Panc1 (cell line): Measurements from ENCODE around the gene ALK. TPM values are rescaled to one million over a fixed set of nuclear protein-coding genes. Genes with fewer than 3 reads are reported as not detected.
A peak's percentile ranks its signal among the peaks of the same experiment; 100 is the strongest.

Experiments
- ATAC-seq: fragments of 200-7000 bp; cut with Tn5 transposase; 2 replicates; pipeline ENCODE4 v1.9.1; 2020; ENCODE audit warnings: mild to moderate bottlenecking, moderate library complexity
- BruUV-seq: library from RNA; stranded (reverse); fragments of 400-500 nt; replicated peaks from 2 replicates; lab custom pipeline; 2021; lab: Mats Ljungman, UMichigan
- CTCF ChIA-PET: fragments of 300-600 bp; sonication (Branson Sonifier 250); formaldehyde crosslinking; loops from one replicate; lab custom pipeline; 2022; ENCODE audit warnings: antibody characterized with exemption; lab: Charles Lee
- POLR2A ChIA-PET: fragments of 300-600 bp; sonication (Branson Sonifier 250); formaldehyde crosslinking; loops from one replicate; lab custom pipeline; 2022; ENCODE audit warnings: antibody characterized with exemption; lab: Charles Lee
- DNase-seq: peaks from one replicate; pipeline ENCODE4 v3.0.0-alpha.2; 2010; ENCODE audit warnings: low read depth, low spot score
- H3K27ac ChIP-seq: 2 replicates; pipeline ENCODE4 v1.5.1; 2011; ENCODE audit warnings: mild to moderate bottlenecking, low read length, inconsistent platforms
- H3K27me3 ChIP-seq: fragments of 200-500 bp; sonication (Bioruptor generic); 2 replicates; pipeline ENCODE4 v1.6.0; 2014; ENCODE audit warnings: low read length, inconsistent platforms; ENCODE audit not compliant: control insufficient read depth, insufficient read depth
- H3K36me3 ChIP-seq: fragments of 200-500 bp; sonication (Bioruptor generic); 2 replicates; pipeline ENCODE4 v1.5.1; 2014; ENCODE audit warnings: inconsistent platforms, mild to moderate bottlenecking, low read length, moderate library complexity; ENCODE audit not compliant: control insufficient read depth, insufficient read depth
- H3K4me1 ChIP-seq: 2 replicates; pipeline ENCODE4 v1.5.1; 2011; ENCODE audit warnings: inconsistent platforms, mild to moderate bottlenecking, low read length, moderate library complexity; ENCODE audit not compliant: control insufficient read depth, insufficient read depth
- H3K4me3 ChIP-seq, 2 experiments: 2 replicates each; pipeline ENCODE4 v1.5.1; 2011 to 2012; ENCODE audit warnings: low read depth in 2 of 2, low read length in 2 of 2, mild to moderate bottlenecking in 2 of 2, inconsistent platforms in 1 of 2, moderate library complexity in 1 of 2
- H3K9me3 ChIP-seq: fragments of 200-500 bp; sonication (Bioruptor generic); 2 replicates; pipeline ENCODE4 v1.5.1; 2014; ENCODE audit warnings: low read depth, mild to moderate bottlenecking, inconsistent platforms, low read length, moderate library complexity; ENCODE audit not compliant: control insufficient read depth, insufficient read depth
- POLR2AphosphoS5 ChIP-seq: IDR thresholded peaks from 2 replicates; pipeline ENCODE4 v1.6.1; 2012; ENCODE audit warnings: mild to moderate bottlenecking, low read depth, low read length, moderate library complexity
- SIN3A ChIP-seq: IDR thresholded peaks from 2 replicates; pipeline ENCODE4 v1.6.1; 2012; ENCODE audit warnings: low read depth, mild to moderate bottlenecking, low read length, moderate library complexity, borderline replicate concordance; ENCODE audit not compliant: insufficient read depth
- TCF7L2 ChIP-seq: IDR thresholded peaks from 2 replicates; pipeline ENCODE4 v1.6.1; 2011; ENCODE audit warnings: mild to moderate bottlenecking, low read depth, low read length, inconsistent platforms
- in situ Hi-C: cut with HindIII; loops from 2 replicates; pipeline ENCODE4 v1.10.0; 2016; ENCODE audit warnings: low sequenced_read_pairs, low pct_unique_long_range_greater_than_20kb
- intact Hi-C: fragments of 100-400 bp; cut with micrococcal nuclease; formaldehyde crosslinking; loops from one replicate; pipeline ENCODE4 v1.10.0; 2022; ENCODE audit not compliant: unreplicated experiment
- total RNA-seq: library from RNA; stranded (reverse); gene quantifications from one replicate; pipeline ENCODE4 v1.2.1, GENCODE V29; 2021; ENCODE audit not compliant: unreplicated experiment
- TF ChIP-seq, protein P1 (sequence below), 2 experiments: IDR thresholded peaks; 2 replicates each; pipeline ENCODE4 v1.6.1; 2011 to 2012; ENCODE audit warnings: low read depth in 2 of 2, control low read depth in 1 of 2, low read length in 1 of 2, mild to moderate bottlenecking in 1 of 2, moderate library complexity in 1 of 2; ENCODE audit not compliant: insufficient read depth in 1 of 2
- TF ChIP-seq, protein P2 (sequence below): fragments of 450-650 bp; IDR thresholded peaks from 2 replicates; pipeline ENCODE4 v1.5.1; 2017; ENCODE audit warnings: mild to moderate bottlenecking

Gene ALK
- total RNA-seq, 1 experiment from 2014 or later, result not detected

DNA sequence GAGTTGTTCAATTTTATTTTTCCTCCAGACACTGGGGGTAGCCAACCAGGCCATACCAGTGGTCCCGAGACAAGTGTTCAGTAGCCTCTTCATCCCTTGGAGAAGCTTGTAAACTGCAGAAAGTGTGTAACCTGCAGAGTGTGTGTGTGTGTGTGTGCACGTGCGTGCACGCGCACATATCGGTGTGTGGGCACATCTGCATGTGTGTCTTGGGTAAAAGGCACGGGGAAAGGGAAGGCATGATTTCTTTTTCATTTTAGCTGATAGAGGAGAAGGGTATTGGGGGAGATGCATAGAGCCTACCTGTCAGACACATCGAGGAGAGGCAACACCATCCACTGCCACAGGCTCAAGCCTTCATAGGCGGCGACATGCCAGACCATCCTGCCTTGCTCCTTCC is 624.8 kb downstream of the ALK start:
- Histone ChIP-seq H3K27me3 (peaks cover 50% of the 10 kb centered on the region), H3K9me3 (no peaks in the 10 kb centered on the region), H3K36me3 (no peaks in the 10 kb centered on the region; the same call in 1 of the 2 replicates), H3K4me3 (no peak overlapping the region), H3K4me1 (no peaks in the 10 kb centered on the region), H3K27ac (no peak overlapping the region)
- intact Hi-C loops, result no loop called here
- no TSS peak for BruUV-seq
- TF ChIP-seq POLR2AphosphoS5 (no peak), TCF7L2 (no peak), SIN3A (no peak)
- TF ChIP-seq, protein P1, sequence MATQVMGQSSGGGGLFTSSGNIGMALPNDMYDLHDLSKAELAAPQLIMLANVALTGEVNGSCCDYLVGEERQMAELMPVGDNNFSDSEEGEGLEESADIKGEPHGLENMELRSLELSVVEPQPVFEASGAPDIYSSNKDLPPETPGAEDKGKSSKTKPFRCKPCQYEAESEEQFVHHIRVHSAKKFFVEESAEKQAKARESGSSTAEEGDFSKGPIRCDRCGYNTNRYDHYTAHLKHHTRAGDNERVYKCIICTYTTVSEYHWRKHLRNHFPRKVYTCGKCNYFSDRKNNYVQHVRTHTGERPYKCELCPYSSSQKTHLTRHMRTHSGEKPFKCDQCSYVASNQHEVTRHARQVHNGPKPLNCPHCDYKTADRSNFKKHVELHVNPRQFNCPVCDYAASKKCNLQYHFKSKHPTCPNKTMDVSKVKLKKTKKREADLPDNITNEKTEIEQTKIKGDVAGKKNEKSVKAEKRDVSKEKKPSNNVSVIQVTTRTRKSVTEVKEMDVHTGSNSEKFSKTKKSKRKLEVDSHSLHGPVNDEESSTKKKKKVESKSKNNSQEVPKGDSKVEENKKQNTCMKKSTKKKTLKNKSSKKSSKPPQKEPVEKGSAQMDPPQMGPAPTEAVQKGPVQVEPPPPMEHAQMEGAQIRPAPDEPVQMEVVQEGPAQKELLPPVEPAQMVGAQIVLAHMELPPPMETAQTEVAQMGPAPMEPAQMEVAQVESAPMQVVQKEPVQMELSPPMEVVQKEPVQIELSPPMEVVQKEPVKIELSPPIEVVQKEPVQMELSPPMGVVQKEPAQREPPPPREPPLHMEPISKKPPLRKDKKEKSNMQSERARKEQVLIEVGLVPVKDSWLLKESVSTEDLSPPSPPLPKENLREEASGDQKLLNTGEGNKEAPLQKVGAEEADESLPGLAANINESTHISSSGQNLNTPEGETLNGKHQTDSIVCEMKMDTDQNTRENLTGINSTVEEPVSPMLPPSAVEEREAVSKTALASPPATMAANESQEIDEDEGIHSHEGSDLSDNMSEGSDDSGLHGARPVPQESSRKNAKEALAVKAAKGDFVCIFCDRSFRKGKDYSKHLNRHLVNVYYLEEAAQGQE (IDR thresholded peaks at IDR 0.05; ENCODE audit: insufficient read depth in 1 of 2, low read depth in 2 of 2, low read length in 1 of 2), result no peak
- TF ChIP-seq, protein P2, sequence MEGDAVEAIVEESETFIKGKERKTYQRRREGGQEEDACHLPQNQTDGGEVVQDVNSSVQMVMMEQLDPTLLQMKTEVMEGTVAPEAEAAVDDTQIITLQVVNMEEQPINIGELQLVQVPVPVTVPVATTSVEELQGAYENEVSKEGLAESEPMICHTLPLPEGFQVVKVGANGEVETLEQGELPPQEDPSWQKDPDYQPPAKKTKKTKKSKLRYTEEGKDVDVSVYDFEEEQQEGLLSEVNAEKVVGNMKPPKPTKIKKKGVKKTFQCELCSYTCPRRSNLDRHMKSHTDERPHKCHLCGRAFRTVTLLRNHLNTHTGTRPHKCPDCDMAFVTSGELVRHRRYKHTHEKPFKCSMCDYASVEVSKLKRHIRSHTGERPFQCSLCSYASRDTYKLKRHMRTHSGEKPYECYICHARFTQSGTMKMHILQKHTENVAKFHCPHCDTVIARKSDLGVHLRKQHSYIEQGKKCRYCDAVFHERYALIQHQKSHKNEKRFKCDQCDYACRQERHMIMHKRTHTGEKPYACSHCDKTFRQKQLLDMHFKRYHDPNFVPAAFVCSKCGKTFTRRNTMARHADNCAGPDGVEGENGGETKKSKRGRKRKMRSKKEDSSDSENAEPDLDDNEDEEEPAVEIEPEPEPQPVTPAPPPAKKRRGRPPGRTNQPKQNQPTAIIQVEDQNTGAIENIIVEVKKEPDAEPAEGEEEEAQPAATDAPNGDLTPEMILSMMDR, result no peak
- DNase-seq, result no peak
- in situ Hi-C loops, result no loop called here
- ChIA-PET CTCF (no interaction called here), POLR2A (no interaction called here)
- no peak for ATAC-seq

DNA sequence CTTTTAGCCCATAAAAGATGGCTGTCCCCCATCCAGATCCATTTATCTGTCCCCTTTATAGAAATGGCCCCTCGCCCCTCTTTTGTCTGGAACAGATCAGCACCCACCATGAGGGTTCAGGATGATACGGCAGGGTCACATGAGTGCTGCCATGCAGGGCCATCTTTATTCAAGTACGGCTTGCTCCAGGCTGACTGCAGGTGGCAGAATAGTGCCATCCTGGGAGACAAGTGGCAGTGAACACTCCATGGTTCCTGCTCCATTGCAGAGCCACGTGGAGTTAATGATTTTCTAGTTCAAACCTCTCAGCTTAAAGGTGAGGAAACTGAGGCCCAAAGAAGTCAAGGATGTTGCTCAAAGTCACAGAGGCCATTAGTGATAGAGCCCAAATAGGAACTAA is 625.5 kb downstream of the ALK start:
- no peaks in the 10 kb centered on the region for H3K9me3 ChIP-seq
- TF ChIP-seq, protein P2, result peak; percentile 56
- no peak for TF ChIP-seq TCF7L2
- in situ Hi-C loops, result no loop called here
- no peak for DNase-seq
- H3K27me3 ChIP-seq, result peaks cover 52% of the 10 kb centered on the region
- H3K4me1 ChIP-seq, result no peaks in the 10 kb centered on the region
- H3K36me3 ChIP-seq, result no peaks in the 10 kb centered on the region; the same call in 1 of the 2 replicates
- POLR2A ChIA-PET, result no interaction called here
- no peak overlapping the region for H3K27ac ChIP-seq
- CTCF ChIA-PET, result no interaction called here
- no TSS peak for BruUV-seq
- H3K4me3 ChIP-seq, result no peak overlapping the region
- ATAC-seq, result no peak
- intact Hi-C loops, result no loop called here
